HG02678 (cell line): ENCODE results near the gene LACRT.
"Not testable (repeated sequence)": the region's sequence is repeated elsewhere in the genome, so short reads cannot be mapped to it uniquely, and the experiment has no call there.

ENCODE experiments used
- ATAC-seq: cut with Tn5 transposase; IDR thresholded peaks from one replicate; pipeline ENCODE4 v1.9.1; 2021; ENCODE audit warnings: mild to moderate bottlenecking, moderate library complexity; ENCODE audit not compliant: unreplicated experiment

LACRT gene

DNA sequence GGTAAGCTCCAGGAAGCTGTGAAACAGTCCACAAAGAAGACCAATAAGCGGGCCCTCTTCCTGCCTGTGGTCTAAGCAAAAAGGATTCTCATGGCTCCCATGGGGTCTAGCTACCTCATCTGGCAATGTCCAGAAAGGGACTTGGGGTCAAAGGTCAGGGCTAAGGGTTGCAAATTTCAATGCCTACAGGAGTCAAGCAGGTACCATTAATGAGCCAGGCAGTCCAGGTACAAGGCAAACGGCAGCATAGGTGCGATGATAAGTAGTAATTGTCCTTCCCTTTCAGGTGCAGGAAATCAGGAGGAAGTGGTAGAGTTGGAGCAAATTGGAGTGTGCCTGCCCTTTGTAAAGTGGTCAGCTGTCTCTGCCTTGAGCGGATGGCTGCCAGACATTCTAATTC, 6.4 kb upstream of the LACRT start:
- ATAC-seq: no peak

DNA sequence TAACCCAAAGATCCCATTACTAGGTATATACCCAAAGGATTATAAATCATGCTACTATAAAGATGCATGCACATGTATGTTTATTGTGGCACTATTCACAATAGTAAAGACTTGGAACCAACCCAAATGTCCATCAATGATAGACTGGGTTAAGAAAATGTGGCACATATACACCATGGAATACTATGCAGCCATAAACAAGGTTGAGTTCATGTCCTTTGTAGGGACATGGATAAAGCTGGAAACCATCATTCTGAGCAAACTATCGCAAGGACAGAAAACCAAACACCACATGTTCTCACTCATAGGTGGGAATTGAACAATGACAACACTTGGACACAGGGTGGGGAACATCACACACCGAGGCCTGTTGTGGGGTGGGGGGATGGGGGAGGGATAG, 4.4 kb upstream of the LACRT start:
- not testable (repeated sequence) for ATAC-seq

DNA sequence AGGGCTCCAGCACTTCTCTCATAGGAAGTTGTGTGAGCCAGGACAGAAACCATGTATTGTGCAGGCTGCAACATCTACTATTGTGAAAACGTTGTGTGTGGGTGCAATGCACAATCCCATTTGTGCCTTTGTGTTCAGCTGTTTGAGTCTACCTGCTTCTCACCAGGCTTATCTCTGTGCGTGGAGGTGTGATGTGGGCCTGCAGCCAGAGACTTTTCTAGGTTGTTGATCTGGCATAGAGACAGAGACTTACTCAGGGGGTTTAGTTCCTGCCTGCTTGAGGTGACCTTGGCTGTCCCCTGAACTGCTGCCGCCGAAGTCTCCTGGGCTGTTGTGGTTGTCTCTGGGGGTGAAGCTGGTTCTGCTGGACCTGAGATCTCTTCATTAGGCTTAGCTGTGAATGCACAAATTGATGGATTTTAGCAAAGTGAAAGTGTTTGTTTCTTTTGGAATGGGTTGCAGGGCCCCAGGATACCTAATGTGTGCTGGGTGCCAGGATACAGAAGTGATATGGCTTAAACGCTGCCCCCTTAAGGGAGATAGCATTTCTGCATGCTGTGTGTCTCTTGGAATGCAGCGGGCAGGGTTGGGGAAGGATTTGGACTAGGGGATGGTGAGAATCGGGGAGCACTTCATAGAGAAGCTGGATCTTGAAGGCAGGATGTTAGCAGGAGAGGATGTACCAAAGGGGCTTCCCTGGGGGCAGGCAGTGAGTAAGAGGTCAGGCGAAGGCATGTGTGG, 2.5 kb downstream of the LACRT start:
- ATAC-seq: no peak

DNA sequence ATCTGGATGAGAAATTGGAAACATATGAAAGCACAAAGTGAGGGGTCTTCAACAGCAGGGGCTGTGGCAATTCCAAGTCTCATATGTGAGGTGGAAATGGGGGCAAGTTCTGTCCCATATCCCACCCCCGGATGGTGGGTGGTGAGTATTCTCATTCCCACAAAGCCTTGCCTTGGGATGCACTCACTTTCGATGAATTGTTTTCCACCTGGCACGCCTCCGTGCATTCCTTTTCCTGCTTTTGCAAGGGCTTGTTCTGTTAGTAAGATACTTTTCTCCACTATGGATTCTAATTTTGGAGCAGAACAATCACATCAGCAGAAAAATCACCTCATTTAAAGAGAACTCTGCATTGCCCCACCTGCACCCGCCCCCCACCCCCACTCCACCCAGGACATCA, 3.1 kb downstream of the LACRT start:
- no peak for ATAC-seq

DNA sequence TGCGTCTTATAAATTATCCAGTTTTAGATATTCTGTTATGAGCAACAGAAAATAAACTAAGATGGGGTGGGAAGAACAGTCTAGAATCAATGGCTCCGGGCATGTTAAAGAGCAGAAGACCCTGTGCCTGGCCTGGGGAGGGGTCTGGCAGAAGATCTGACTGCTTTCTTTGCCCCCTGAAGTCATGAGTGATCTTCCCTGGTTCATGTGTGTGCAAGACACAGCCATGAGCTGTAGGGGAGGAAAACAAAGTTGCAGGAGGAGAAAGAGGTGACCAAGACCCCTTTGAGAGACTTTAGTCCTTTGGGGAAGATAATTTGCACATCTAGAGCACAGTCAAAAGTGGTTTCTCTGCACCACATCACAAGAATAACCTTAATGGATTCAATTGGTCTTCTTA, 4.8 kb downstream of the LACRT start:
- ATAC-seq: no peak

DNA sequence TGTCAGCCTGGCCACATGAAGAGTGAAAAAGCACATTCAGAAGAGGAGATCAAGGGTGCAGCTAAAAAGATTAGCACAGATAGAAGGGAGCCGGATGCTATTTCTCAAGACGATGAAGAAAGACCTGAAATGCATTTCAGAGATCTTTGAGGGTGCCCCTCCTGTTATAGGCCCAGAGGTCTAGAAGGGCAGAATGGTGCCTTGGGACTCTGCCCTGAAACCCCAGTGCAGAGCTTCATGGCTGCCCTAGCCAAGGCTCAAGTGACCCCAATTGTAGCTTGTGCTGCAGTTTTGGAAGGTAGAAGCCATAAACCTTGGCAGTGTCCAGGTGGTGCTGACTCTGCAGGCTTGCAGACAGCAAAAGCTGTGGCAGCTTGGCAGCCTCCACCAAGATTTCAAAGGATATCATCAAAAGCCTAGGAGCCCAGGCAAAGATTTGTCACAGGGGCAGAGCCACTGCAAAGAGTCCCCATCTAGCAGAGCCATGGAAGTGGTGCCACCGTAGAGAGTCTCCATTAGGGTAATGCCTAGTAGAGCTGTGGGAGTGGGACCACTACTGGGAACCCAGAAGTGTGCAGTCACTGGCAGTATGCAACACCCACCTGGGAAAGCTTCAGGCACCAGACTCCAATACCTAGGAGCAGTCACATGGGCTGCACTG, 6.4 kb downstream of the LACRT start:
- ATAC-seq: no peak

DNA sequence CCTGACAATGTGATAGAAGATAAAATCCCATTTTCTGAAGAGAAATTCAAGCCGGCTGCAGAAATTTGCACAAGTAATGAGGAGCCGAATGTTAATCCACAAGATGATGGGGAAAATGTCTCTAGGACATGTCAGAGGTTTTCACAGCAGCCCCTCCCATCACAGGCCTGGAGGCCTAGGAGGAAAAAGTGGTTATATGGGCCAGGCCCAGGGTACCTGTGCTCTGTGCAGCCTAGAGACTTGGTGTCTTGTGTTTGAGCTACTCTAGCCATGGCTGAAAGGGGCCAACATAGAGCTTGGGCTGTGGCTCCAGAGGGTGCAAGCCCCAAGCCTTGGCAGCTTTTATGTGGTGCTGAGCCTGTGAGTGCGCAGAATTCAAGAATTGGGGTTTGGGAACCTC, 7.4 kb downstream of the LACRT start:
- no peak for ATAC-seq

DNA sequence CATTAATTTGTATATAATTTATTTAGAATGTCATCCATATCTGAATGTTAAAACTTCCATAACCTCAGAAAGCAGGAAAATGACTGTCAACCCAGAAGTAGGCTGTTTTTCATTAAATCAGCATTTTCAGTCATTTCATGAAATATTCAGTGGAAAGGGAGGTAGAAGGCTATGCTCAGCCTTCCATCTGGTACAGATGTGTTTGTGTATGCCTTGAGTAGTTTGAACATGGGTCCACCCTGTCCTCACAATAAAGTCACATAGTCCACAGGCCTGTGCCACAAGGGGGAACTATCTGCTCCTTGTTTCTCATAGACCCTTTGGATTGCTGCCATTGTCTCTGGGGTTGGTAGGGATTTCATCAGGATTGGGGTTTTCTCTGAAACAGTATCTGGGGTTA, 9.1 kb downstream of the LACRT start:
- no peak for ATAC-seq

DNA sequence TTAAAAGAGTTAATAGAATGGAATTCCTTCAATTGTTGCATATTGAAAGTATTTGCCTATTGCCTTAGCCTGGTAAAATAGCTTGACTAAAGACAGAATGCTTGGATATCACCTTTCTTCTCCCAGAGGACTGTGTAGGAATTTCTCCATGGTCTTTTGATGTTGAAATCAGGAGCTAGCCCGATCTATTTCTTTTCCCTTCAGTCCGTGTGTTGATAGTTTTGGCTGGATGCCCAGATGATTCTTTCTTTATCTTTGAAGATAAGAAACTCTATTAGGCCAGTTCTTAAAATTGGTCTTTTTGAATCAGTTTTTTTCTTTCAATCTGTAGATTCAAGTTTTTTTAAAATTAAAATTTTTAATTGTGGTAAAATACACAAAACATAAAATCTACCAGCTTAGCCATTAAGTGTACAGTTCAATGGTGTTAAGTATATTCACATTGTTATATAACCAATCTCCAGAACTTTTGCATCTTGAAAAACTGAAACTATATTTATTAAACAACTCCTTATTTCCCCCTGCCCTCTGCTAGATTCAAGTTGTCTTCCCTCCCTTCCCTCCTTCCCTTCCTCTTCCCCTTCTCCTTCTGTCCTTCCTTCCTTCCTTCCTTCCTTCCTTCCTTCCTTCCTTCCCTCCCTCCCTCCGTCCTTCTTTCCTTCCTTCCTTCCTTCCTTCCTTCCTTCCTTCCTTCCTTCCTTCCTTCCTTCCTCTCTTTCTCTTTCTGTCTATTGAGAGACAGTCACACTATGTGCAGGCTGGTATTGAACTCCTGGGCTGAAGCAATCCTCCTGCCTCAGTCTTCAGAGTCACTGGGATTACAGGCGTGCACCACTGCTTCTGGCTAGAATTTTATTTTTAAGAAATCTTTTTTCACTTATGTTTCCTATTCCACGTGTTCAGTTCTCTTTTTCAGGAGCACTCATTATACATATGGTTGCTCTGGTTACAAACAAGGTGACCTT, 10.1 kb downstream of the LACRT start:
- ATAC-seq: no peak

DNA sequence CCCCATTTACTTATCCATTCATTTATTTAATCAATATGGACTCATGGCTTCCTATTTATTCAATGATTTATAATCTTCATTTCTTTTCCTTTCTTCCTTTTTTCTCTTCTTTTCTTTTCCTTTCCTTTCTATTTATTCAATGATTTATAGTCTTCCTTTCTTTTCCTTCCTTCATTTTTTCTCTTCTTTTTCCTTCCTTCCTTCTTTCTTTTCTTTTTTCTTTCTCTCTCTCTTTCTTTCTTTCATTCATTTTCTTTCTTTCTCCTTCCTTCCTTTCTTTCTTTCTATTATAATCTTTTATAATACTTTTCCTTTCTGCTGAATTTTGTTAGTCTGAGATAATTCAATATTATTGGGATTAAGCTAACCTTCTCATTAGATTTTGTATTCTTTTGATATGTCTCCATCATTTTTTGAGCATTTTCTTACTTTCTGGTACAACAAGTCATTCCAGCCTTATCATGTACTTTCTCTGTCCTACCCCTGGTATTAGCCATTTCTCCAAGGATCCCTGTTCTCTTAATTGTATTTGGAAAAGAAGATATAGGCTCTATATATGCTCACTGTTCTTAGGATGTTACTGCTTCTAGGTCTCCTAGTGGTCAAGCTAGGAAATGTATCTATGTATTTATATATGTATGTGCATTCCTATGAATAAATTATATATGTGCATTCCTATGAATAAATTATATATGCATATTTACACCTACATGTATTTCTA, 12.1 kb downstream of the LACRT start:
- no peak for ATAC-seq

DNA sequence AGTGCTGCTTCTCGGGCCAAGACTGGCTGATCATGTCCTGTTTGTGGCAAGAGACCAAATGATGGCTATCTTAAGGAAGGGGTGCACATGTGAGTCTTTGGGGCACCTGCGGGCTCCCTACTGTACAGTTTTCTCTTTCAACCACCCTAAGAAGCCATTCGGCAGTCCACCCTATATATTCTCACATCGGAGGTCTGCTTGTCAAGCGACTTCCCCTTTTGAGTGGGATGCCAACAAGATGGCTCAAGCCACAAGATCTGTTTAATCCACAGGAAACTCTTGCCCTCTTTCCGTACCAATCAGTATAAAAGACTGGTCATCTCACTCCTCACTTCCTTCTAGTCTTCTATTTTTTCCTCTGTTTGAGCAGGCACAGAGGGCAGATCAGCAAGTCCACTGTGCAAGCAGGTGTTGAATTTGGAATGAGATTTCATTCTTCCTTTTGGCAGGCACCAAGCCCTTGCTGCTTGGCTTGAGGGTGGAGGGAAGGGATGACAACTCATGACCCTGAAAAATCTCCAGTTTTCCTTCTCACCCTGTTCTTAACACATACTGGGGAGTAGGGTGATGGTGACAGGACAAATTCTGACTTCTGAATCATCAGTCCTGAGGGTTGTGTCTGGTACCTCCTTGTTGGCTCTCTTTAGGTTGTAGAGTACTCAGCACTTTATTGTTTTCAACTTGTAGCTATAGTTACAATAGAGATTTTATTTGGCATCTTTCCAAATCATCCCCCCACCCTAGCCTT, 17.6 kb downstream of the LACRT start:
- no peak for ATAC-seq

DNA sequence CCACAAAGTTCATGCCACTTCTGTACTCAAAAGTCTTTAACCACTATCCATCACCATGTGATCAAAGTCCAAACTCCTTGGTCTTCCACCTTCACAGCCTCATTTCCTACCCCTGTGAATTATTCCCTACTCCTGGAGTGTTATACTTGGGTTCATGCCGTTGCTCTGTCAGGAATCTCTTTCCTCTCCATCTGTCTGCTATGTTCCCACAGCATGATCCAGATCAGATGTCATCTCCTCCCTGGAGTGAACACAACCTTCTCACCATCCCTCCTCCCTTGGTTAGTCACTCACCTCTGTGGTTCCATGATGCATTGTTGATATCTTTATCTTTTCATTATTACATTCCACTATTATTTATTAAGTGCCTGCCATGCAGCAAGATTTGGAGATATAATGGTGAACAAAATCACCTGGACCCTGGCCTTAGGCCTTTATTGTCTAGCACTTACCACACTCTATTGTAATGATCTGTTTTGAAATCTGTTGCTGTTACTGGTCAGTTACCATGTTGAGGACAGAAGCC, 22.4 kb downstream of the LACRT start:
- no peak for ATAC-seq

DNA sequence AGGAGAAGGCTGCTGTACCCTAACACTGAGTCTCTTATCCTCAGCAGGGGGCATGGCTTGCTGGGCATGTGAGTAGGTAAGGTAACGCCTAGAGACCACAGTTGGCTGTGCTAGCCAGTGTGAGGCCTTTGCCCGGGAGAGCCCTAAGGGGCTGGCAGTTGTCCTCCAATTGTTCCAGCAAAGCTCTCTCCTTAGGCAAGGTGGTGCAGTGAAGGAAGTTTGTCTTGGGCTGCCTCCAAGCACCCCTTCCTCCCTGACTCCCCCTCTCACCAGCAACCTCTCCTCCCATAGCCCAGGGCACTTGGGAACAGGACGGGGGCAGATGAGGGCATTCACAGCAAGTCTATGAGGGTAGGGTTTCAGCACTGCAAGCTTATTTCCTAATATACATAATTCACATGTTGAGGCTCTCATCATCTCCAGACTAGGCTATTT, 23.0 kb downstream of the LACRT start:
- ATAC-seq: no peak

DNA sequence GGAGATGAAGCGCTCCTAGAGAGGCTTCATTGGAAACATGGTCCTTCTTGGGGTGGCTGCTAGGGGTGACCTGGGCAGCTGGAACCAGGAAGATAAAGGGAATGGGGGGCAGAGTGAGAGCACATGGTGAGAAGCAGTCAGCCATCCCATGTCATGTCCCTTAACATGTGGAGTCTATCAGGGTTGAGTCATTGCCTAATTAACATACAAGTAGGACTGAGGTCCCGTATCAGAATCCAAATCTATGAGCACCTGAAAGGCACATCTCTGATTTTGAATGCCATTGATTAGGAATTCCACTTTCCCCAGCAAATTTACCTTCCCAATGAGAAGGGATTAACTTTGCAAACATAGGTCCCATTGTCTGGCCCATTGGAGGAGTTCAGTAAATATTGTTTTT, 25.9 kb downstream of the LACRT start:
- ATAC-seq: no peak

DNA sequence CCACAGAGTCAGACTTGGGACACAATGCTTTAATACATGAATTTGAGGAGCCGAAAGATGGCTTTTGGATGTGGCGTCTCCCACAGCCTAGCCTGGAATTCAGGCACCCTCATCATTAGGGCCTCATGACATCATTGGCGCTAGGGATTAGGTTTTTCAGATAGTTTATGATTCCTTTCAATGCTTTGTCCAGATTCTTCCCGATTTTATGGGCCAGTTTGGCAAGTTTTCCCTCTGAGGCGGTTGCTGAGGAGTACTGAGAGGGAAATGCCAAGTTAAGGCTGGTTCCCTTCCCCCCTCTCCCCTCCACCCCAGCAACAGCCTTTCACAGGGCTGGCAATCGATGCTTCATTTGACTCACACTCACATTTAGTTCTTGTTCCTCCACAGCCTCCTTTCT, 26.5 kb downstream of the LACRT start:
- ATAC-seq: no peak

DNA sequence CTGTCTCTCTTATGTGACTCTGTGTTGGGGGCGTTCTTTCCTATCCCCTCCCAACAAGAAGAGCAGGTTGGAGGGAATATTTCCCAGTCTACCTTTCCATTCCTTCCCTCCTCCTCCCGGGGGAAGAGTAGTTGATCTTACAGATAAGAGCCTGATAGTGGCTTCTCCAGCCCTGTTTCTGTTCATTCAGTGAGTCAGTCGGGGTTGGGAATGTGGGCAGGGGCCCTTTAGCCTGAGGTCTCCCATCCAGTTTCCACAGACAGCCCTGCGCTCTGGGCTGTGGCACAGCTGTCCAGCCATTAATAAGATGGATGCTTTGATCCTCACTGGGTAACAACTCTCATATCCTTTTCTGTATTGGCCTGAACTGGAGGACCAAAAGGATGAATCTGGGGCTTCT, 28.1 kb downstream of the LACRT start:
- ATAC-seq: no peak

DNA sequence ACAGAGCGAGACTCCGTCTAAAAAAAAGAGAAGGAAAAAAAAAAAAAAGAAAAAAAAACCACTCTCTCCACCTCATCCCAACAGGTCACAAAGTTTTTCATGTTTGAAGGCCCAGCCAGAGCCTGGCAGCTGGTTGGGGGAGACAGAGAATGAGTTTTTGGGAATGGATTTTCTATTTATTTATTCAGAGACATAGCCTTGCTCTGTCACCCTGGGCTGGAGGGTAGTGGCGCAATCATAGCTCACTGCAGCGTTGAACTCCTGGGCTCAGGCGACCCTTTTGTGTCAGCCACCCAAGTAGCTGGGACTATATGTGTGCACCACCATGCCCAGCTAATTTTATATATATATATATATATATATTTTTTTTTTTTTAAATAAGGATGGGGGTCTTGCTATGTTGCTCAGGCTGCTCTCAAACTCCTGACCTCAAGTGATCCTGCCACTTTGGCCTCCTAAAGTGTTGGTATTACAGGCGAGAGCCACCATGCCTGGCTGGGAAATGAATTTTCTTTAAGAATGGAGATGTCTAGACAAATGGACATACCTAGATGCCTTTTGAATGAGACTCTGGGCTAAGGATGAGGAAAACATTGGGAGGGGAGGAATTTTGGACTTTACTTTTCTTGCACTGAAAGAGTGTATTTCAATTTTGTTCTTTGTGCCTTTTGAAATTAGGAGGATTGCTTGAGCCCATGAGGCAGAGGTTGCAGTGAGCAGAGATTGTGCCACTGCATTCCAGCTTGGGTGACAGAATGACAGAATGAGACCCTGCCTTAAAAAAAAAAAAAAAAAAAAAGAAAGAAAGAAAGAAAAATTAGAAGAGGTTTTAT, 29.3 kb downstream of the LACRT start:
- no peak for ATAC-seq

DNA sequence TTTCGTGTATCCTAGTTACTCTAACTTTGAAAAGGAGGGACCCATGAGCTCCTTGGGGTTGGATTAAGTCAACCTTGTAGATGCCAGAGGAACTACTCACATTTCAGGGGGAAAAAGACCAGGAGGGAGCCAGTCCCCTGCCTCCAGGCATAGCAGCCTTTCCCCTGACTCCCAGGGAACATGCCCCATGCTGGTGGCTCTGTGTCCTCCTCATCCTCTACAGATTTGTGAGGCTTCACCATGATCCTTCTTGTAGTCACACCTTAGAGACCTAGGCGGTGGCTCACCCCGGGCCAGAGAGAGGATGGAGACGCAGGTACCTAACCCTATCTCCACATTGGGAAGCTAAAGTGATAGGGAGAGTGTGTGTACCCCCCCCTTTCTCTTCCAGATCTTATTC, 30.3 kb downstream of the LACRT start:
- ATAC-seq: no peak

DNA sequence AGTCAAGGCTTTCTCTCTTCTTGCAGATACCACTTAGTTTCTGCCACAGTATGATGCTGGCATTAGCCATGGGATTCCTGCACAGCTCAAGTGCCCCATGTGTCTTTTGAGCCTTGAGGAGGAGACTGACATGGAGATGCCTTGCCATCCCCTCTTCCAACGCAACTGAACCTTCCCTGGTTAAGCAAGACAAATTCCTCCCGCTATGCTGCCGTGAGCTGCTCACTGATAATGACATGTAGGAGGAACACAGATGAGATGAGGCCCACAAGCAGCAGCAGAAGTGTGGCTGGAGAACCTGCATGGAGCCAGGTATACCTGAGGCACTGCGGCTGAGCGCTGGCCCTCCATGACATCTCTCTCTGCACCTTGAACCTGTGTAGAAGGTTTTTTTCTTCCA, 30.8 kb downstream of the LACRT start:
- ATAC-seq: no peak
